AG10803 (cell line): Measurements from ENCODE around the gene UBA6.

Experiments used
- DNase-seq: peaks from one replicate; pipeline ENCODE4 v3.0.0; 2010; ENCODE audit warnings: low read depth
- H3K4me3 ChIP-seq: 2 replicates; pipeline ENCODE4 v1.5.1; 2011; ENCODE audit warnings: mild to moderate bottlenecking, low read length, control low read depth
- TF ChIP-seq, protein P1 (sequence below): conservative IDR thresholded peaks from 2 replicates; pipeline ENCODE4 v1.5.1; 2011; ENCODE audit warnings: mild to moderate bottlenecking, low read length, control low read depth, inconsistent platforms

The UBA6 gene

GRCh38 chr4:67723341-67723740, 22.4 kb upstream of the UBA6 start:
- TF ChIP-seq, protein P1, sequence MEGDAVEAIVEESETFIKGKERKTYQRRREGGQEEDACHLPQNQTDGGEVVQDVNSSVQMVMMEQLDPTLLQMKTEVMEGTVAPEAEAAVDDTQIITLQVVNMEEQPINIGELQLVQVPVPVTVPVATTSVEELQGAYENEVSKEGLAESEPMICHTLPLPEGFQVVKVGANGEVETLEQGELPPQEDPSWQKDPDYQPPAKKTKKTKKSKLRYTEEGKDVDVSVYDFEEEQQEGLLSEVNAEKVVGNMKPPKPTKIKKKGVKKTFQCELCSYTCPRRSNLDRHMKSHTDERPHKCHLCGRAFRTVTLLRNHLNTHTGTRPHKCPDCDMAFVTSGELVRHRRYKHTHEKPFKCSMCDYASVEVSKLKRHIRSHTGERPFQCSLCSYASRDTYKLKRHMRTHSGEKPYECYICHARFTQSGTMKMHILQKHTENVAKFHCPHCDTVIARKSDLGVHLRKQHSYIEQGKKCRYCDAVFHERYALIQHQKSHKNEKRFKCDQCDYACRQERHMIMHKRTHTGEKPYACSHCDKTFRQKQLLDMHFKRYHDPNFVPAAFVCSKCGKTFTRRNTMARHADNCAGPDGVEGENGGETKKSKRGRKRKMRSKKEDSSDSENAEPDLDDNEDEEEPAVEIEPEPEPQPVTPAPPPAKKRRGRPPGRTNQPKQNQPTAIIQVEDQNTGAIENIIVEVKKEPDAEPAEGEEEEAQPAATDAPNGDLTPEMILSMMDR: no peak
- DNase-seq: no peak
- no peak overlapping the region for H3K4me3 ChIP-seq

- TF ChIP-seq, protein P1: no peak
- no peak overlapping the region for H3K4me3 ChIP-seq
- DNase-seq: peak; percentile 39
Observed at GRCh38 chr4:67721770-67722597, 21.0 kb upstream of the UBA6 start.

DNA sequence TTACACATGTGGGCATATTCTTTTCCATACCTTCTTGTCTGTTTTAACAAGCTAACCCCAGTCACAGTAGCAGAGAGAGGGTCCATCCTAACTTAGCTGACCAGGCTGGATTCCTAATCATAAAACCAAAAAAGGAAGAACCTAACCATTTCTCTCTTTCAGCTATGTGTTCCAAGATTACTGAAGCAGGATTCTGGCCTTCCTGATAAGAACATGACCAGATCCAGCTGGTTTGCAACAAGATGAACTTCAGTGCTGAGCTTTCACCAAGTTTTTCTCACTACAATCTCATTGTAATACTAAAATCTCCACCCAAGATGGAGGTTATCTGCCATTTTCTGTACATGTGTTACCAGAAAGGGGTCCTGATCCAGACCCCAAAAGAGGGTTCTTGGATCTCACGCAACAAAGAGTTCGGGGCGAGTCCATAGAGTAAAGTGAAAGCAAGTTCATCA, 20.4 kb upstream of the UBA6 start:
- no peak for DNase-seq
- H3K4me3 ChIP-seq: no peak overlapping the region
- TF ChIP-seq, protein P1: no peak

DNA sequence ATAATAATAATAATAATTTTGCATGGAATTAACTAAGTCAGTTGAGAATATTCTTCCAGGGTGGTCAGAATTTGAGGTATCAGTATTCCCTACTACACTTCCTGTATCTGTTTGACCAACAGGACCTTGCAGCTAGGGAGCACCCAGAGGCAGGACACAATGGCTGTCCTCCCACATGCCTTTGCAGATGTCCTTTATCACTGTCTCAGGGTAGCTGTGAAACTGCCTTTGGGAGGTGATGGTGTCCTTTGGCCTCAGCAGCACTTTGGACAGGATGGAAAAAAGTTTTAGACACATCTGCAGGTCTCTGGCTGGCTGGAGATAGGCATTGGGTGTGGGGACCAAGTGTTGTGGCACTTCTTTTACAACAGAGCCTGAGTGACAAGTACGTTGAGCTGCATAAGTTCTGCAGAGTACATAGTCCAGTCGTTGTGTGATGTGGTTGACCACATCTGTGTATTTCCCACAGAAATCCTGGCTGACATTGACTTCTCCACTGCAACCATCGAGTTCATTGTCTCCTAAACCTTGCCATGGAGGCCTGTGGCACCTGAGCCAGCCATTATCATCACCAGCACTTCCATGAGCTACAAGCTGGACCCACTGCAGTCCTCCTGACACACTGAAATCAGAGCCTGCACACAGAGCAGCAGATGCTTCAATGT, 19.1 kb upstream of the UBA6 start:
- TF ChIP-seq, protein P1: no peak
- H3K4me3 ChIP-seq: no peak overlapping the region
- DNase-seq: no peak

DNA sequence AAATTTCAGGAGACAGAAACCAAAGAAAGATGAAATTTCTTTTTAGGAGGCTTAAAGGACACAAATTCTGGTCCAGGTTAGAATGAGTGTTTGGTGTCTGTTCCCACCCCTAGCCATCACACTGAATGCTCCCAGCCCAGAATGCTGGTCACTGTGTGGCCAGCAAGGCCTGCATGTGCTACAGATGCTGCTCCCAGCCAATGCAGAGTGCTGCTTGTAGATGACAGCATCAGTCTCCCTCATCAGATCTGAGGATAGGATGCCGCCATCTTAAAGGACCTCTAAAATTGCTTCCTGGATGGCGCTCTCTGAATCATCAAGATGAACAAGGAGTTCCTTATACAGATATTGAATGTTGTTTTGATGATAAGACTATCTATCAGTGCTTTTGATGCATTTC, 17.9 kb upstream of the UBA6 start:
- DNase-seq: no peak
- TF ChIP-seq, protein P1: no peak
- no peak overlapping the region for H3K4me3 ChIP-seq

DNA sequence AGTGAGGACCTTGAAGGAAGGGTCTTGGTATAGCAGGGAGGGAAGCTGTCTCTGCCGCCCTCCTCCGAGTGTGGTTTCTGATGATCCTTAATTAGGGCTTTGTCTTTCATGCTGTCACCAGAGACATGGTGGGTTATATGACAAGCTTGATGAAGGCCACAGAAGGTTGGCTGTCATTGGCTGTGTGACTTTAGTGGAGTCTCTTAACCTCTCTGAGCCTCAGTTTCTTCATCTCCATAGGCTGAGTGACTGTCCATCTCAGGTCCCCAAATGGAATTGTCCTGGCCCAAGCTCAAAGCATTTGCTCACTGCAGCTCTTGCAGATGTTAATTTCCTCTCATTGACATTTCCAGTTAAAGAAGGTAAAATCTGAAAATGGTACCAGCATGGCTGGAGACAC, 16.6 kb upstream of the UBA6 start:
- no peak overlapping the region for H3K4me3 ChIP-seq
- DNase-seq: no peak
- TF ChIP-seq, protein P1: no peak

DNA sequence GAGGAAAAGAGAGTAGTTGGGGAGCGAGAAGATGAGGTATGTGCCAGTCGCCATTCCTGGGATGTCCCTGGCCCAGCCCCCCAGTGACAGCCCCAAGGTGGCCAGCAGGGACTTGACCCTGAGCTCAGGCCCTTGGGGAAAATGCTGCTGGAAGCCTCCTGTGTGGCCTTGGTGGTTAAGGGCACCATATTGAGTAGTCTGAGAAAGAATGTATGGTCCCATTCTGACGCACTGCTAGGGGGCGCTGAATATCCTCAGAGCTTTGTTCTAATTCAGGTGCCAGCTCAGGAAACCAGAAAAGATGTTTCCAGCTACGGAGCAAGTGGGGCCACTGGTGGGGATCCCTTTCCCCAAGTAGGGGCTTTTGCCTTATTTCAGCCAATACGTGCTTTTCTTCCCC, 14.0 kb upstream of the UBA6 start:
- DNase-seq: no peak
- TF ChIP-seq, protein P1: no peak
- no peak overlapping the region for H3K4me3 ChIP-seq
